DMS153 treated with DMSO at 0.1 percent for 48 hours (cell line): ENCODE measurements around the gene JAKMIP1.
"Not testable (repeated sequence)": the region's sequence is repeated elsewhere in the genome, so short reads cannot be mapped to it uniquely, and the experiment has no call there.

Experiments used
- DNase-seq: peaks from one replicate; lab custom pipeline; 2025; ENCODE audit not compliant: unreplicated experiment; lab: John Stamatoyannopoulos, UW

The JAKMIP1 gene

GRCh38 chr4:6150046-6150735 is 50.2 kb downstream of the JAKMIP1 start:
- no peak for DNase-seq

DNA sequence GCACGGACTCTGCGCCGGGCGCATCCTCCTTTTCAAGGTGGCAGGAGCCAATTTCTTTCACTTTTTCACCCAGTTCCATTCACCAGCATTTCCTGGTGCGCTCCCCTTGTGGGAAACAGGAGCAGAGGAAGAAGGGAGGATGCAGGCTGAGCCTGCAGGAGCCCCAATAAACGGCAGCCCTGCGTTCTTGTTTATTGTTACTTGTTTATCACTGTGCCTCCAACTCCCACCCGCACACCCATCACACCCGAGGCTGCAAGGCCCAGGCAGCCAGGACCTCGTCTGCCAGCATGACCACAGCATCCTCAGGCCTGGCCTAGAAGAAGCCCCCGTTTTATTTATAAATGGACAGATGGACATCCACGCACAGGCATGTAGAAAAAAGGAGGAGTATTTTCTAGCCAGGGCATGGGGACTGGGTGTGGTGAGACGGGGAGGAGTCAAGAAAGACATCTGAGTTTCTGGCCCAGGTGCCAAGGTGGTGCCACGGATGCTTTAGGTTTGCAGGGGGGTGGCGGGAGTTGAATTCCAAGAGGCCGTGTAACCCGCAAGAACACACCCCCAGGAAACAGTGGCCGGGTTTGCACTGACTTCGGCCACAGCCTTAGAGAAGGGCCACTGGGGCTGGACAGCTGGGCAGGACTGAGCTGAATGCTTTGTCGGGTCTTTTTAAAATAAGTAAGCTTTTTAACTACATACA is 51.7 kb downstream of the JAKMIP1 start:
- DNase-seq: no peak

GRCh38 chr4:6147441-6147840 is 52.9 kb downstream of the JAKMIP1 start:
- no peak for DNase-seq

DNA sequence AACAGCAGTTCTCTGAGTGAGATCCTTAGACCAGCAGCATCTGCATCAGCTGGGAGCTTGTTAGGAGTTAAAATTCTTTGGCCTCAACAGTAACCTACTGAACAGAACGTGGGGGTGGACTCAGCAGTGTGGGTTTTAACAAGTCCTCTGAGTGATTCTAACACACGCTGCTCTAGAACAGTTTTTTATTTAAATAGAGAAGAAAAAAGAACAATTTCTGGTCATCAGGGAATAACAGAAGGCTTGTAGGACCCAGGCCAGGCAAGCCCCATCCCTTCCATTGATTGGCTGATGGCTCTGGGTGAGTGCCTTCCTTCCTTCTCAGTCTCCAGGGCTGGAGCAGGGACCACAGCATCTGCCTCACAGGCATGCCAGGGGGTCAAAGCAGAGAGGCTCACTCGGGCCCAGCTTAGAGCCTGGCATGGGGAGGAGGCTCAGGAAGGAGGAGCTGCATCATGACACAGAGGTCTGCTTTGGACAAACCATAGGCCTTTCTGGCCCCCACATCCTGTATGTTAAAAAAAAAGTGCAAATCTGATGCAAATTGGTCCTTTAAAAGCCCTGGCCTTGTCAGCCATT is 56.7 kb downstream of the JAKMIP1 start:
- no peak for DNase-seq

DNA sequence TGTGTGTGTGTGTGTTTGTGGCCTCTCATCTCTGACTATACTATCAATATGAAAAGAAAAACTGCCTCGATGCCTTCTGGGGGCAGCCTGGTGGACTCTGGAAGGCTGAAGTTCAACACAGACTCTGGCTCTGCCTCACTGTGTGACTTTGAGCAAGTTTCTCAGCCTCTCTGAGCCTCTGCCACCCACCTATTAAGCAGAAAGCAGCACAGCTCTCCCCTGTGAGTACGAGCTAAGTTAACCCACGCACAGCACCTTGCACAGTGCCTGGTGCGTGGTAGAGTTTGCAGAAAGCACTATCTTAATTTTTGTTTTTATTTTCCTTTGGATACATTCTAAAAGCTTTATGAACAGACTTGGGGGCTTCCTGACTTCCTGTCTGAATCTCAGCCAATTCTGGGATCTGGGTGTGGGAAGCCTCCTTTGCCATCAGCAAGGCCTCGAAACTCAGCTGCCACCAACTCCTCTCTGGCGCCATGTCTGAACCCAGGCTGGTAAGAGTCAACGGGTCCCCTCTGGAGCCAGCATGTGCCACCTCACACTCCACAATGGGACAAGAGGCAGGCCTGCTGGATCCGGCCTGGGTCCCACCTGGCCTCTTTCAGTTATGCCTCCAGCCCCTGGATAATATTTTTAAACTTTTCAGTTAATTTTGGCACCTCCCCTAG is 57.3 kb downstream of the JAKMIP1 start:
- DNase-seq: no peak

GRCh38 chr4:6142511-6142910 is 57.8 kb downstream of the JAKMIP1 start:
- DNase-seq: no peak

GRCh38 chr4:6141554-6141953 is 58.8 kb downstream of the JAKMIP1 start:
- DNase-seq: no peak

DNA sequence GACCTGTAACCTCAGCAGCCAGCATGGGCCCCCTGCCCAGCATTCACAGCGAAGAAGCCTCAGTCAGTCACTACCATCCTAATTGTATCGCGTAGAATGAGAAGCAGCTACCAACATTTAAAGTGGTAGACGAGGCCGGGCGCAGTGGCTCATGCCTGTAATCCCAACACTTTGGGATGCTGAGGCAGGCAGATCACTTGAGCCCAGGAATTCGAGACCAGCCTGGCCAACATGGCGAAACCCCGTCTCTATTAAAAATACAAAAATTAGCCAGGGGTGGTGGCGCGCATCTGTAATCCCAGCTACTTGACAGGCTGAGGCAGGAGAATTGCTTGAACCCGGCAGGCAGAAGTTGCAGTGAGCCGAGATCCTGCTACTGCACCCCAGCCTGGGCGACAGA is 59.3 kb downstream of the JAKMIP1 start:
- not testable (repeated sequence) for DNase-seq

DNA sequence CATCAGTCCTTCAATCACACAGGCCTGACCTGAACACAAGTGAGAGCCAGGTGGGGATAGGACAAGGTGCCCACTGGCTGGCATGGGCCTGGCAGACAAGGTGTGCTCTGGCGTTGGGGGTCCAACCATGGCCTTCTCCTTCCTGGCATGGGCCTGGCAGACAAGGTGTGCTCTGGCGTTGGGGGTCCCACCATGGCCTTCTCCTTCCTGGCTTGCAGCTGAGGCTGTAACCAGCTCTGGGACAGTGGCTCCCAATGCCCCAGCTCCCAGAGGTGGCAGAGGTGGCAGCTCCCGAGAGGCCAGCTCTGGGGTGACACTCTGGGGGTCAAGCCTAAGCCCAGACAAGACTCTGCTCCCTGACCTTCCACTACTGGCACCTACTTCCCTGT is 62.6 kb downstream of the JAKMIP1 start:
- DNase-seq: no peak

- DNase-seq: no peak
Observed at GRCh38 chr4:6137027-6137746, 63.2 kb downstream of the JAKMIP1 start.

DNA sequence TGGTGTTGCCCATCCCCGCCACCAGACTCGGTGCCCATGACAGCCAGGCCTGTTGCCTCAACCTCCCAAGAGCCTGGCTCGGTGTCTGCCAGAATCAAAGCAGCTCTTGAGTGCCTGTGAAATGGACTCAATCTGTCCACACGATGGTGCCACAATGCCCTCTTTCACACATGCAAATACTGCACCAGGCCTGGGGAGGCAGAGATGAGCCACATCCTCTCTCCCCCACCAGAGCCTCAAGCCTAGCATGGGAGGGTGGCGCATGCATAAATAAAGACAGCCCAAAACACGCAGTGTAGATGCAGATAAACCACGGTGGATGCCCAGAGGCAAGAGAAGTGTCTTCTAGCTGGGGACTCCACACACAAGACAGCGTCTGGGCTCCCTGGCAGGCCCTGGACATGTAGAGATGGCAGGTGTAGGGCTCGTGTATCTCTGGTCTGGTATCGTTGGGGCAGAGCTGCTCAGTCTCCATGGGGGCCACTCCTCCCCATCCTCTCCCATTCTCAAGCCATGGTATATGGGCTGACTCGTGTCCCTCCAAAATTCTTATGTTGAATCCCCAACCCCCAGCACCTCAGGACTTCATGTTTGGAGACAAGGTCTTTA is 65.6 kb downstream of the JAKMIP1 start:
- DNase-seq: no peak

GRCh38 chr4:6132716-6133115 is 67.6 kb downstream of the JAKMIP1 start:
- no peak for DNase-seq

GRCh38 chr4:6128221-6128850 is 72.0 kb downstream of the JAKMIP1 start:
- DNase-seq: peak; percentile 51

GRCh38 chr4:6126971-6127745 is 73.2 kb downstream of the JAKMIP1 start:
- no peak for DNase-seq

DNA sequence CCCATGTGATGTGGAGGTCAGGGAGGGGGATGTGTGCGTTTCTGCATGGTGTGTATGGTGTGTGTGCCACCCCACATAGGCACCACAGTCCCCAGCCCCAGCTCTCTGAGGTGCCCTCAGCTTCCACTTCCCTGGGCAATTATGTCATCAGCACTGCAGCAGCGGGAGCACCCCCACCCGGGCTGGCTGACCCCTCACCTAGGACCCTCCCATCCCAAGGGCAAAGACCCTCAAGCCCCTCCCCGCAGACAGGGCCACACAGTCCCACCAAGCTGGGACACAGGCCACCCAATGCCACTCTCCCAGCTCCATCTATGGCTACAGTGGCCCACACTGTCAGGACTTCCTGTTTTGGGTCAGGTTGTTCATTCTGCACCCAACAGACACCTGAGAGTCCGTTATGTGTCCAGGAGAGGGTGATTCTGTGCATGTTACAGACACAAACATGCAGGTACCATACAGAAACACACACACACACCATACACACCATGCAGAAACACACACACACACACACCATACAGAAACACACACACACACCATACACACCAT is 75.2 kb downstream of the JAKMIP1 start:
- DNase-seq: no peak

GRCh38 chr4:6124386-6125102 is 75.8 kb downstream of the JAKMIP1 start:
- no peak for DNase-seq

DNA sequence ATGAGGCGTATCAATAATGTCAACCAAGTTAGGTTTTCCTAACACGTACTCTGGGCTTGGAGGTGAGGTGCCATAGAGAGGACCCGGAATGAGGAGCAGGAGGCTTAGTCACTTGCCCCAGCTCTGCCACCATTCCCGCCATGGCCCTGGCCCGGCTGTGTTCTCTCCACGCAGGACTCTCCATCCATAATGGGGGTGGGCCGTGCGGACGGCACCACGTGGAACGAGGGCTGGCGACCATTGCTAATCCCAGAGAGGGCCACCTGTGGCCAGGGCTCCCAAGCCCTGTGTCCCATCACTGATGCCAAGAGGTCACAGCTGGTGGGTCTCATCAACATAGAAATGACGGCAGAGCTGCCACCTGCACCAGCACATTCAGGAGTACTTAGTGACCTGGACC is 76.4 kb downstream of the JAKMIP1 start:
- no peak for DNase-seq

DNA sequence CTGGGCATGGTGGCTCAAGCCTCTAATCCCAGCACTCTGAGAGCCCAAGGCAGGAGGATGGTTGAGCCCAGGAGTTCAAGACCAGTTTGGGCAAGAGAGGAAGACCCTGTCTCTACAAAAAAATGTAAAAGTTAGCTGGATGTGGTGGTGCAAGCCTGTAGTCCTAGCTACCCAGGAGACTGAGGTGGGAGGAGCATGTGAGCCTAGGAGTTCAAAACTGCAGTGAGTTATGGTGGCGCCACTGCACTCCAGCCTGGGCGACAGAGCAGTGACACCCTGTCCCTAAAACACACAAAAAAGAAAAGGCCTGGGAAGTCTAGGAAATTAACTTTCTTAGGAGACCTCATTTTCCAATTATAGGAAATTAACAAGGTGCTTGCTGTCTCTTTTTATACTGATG is 76.8 kb downstream of the JAKMIP1 start:
- DNase-seq: no peak

- no peak for DNase-seq
Observed at GRCh38 chr4:6123116-6123515, 77.2 kb downstream of the JAKMIP1 start.
